Measurements from ENCODE around the gene RHCG. TPM values are rescaled to one million over a fixed set of nuclear protein-coding genes. Genes with fewer than 3 reads are reported as not detected.

RHCG gene
- total and polyA plus RNA-seq, 10 donors, result 0.23 to 1.6 (median 0.30) TPM; not detected in 7

DNA sequence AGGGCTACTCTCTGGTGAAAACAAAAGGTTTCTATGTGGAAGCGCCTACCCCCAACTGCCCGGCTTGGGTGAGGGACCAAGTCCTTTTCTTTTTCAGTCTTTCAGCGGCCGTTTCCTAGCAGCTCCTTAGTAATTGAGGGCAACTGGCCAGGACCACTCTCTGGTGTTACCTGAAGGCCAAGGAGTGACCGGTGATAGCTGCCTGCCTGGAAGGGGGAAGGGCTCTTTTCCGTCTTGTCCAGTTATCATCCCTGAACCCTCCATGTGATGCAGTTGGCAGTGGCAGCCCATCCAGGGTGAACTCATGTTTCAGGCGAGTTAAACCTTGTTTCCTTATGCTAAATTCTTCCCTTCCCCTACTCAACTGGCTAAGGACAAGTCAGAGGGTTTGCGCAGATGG lies 33.3 kb downstream of the RHCG start:
- Histone ChIP-seq H3K9me3 (no peaks in the 10 kb centered on the region), H3K27me3 (replicated peaks in 1 of 7) (peaks cover 0 to 34% (median 0%) of the 10 kb centered on the region in 7 donors), H3K4me3 (no peak overlapping the region), H3K27ac (no peak overlapping the region), H3K36me3 (no peaks in the 10 kb centered on the region), H3K4me1 (no peaks in the 10 kb centered on the region)
- TF ChIP-seq POLR2AphosphoS5 (IDR thresholded peaks at IDR 0.05) (no peak), POLR2A (IDR thresholded peaks at IDR 0.05) (no peak), CTCF (IDR thresholded peaks at IDR 0.05 in 8 of 11, conservative IDR thresholded peaks at IDR 0.05 in 3 of 11) (no peak)
- intact Hi-C loops (cut with DNase I; ENCODE audit: low total_unique reads), result no loop called here
- DNase-seq, result no peak
- 90 to 94% (median 92%) methylated on average over 8 of the region's 8 CpGs for WGBS, 5 donors

DNA sequence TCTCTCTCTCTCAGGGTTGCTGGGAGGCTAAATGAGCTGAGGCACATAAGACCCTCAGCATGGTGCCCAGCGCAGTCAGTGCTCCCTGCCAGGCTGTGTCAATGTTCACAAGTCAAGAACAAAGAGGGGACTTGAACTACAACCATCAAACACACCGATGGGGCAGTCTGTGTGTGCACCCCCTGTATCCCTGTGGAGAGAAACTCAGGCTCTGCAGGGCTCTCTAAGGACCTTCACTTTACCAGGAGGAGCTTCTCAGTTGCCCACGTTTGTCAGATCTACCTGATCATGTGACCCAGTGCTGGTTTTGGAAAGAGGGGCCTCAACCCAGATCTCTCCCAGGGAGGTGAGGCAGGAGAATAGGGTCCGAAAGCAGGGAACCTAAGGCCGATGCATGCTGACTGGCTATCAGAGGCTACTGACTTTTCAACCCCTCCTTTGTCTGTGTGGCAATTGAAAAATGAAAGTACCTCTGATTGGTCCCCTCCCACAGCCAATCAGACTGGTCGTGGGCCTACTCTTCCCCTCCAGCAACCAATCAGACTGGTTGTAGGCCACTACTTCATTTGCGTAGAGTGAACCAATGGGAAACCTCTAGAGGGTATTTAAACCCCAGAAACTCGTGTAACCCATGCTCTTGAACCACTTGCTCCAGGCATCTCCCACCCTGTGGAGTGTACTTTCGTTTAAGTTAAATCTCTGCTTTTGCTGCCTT lies 34.0 kb downstream of the RHCG start:
- no peak for DNase-seq

DNA sequence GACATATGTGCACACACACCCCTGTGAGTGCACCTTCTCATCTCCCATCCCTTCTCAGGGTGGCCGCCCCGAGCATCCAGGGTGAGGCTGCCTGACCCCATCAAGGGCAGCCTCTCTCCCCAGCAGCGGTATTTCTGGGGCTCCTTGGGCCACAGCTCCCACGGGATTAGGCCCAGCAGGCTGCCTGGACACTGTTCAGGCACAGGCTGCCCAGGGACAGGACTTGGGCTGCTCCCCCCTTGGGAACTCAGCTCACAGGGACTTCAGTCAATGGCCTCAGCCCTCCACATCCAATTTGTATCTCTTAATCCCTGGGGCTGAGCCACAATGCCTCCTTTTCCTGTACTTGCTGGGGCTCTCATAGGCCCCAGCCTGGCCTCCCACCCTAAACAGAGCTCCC lies 35.0 kb downstream of the RHCG start:
- Histone ChIP-seq H3K27ac (no peak overlapping the region), H3K4me3 (no peak overlapping the region), H3K27me3 (replicated peaks in 1 of 7) (peaks cover 0 to 34% (median 0%) of the 10 kb centered on the region in 7 donors), H3K9me3 (peaks cover 0 to 13% (median 11%) of the 10 kb centered on the region in 8 donors), H3K36me3 (no peaks in the 10 kb centered on the region), H3K4me1 (no peaks in the 10 kb centered on the region)
- DNase-seq, result no peak
- intact Hi-C loops (cut with DNase I; ENCODE audit: low total_unique reads), result no loop called here
- TF ChIP-seq CTCF (IDR thresholded peaks at IDR 0.05 in 8 of 11, conservative IDR thresholded peaks at IDR 0.05 in 3 of 11), result no peak
- no peak for TF ChIP-seq POLR2A (IDR thresholded peaks at IDR 0.05)
- no peak for TF ChIP-seq POLR2AphosphoS5 (IDR thresholded peaks at IDR 0.05)
- 65 to 80% (median 78%) methylated on average over 2 to 4 of the region's 4 CpGs for WGBS, 5 donors

More for the DNA sequence above, 34.0 kb downstream of the RHCG start:
- peaks cover 0 to 3% (median 2%) of the 10 kb centered on the region in 8 donors for H3K9me3 ChIP-seq
- H3K4me1 ChIP-seq, result no peaks in the 10 kb centered on the region
- no peaks in the 10 kb centered on the region for H3K36me3 ChIP-seq
- no peak overlapping the region for H3K4me3 ChIP-seq
- no peak for TF ChIP-seq POLR2A (IDR thresholded peaks at IDR 0.05)
- no peak for TF ChIP-seq CTCF (IDR thresholded peaks at IDR 0.05 in 8 of 11, conservative IDR thresholded peaks at IDR 0.05 in 3 of 11)
- TF ChIP-seq POLR2AphosphoS5 (IDR thresholded peaks at IDR 0.05), result no peak
- 78 to 85% (median 79%) methylated on average over 8 to 9 of the region's 9 CpGs for WGBS, 5 donors
- H3K27ac ChIP-seq, result no peak overlapping the region
- peaks cover 0 to 34% (median 0%) of the 10 kb centered on the region in 7 donors for H3K27me3 ChIP-seq (replicated peaks in 1 of 7)
- intact Hi-C loops (cut with DNase I; ENCODE audit: low total_unique reads), result no loop called here

DNA sequence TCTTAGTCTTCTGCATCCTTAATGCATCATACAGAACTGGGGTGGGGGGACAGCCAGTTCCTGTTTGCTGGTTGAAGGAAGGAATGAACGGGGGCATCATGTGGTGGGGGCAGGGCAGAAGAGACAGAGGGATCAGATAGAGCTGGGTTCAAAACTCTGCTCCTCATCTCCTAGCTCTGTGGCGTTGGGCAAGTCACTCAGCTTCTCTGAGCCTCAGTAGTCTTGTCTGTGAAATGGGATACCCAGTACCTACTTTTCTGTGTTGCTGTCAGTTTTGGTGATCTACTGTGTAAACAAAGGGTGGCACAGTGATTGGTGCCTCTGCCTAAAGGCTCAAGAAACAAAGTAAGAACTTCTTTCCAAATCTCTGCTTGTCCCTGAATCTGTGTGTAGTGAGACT lies 36.3 kb downstream of the RHCG start:
- Histone ChIP-seq H3K27me3 (replicated peaks in 1 of 7) (peaks cover 0 to 34% (median 0%) of the 10 kb centered on the region in 7 donors), H3K9me3 (peaks cover 0 to 18% (median 11%) of the 10 kb centered on the region in 8 donors), H3K4me1 (no peaks in the 10 kb centered on the region), H3K36me3 (no peaks in the 10 kb centered on the region), H3K4me3 (no peak overlapping the region), H3K27ac (no peak overlapping the region)
- 36 to 58% (median 46%) methylated on average over 2 of the region's 2 CpGs for WGBS, 5 donors
- TF ChIP-seq POLR2AphosphoS5 (IDR thresholded peaks at IDR 0.05) (no peak), CTCF (IDR thresholded peaks at IDR 0.05 in 8 of 11, conservative IDR thresholded peaks at IDR 0.05 in 3 of 11) (no peak), POLR2A (IDR thresholded peaks at IDR 0.05) (no peak)
- DNase-seq, result no peak
- intact Hi-C loops (cut with DNase I; ENCODE audit: low total_unique reads), result no loop called here

Measured in spleen (tissue), 11 donors.